Measurements from ENCODE around the gene GALP. TPM values are rescaled to one million over a fixed set of nuclear protein-coding genes. Genes with fewer than 3 reads are reported as not detected.
"Not testable (repeated sequence)": the region's sequence is repeated elsewhere in the genome, so short reads cannot be mapped to it uniquely, and the experiment has no call there.

The GALP gene
- total RNA-seq, 3 donors from 2014 or later = not detected

DNA sequence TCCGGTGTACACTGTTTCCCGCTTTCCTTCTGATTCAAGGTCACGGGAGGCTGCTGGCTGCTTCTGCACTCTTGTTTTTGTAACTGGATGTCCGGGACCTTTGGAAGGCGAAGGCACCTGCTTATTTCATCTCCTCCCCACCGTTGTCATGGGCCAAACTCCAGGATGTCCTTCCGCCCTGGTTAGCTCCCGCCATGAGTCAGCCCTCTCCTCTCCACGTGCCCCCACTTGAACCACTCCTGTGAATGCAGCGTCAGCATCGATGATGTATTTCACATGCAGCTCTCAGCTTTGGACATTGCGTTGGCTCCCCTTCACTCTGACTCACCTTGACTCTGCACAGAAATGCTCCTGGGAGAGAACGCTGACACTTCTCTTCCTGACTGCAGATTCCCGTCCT is 5.5 kb upstream of the GALP start:
- Histone ChIP-seq H3K36me3 (no peaks in the 10 kb centered on the region), H3K4me1 (no peaks in the 10 kb centered on the region), H3K9me3 (no peaks in the 10 kb centered on the region), H3K4me3 (no peak overlapping the region), H3K27me3 (peaks cover 0 to 12% of the 10 kb centered on the region in 2 donors), H3K27ac (no peak overlapping the region)
- intact Hi-C loops (cut with DNase I; ENCODE audit: low total_unique reads) = no loop called here
- no peak for TF ChIP-seq POLR2A (IDR thresholded peaks at IDR 0.05)
- TF ChIP-seq, protein P1, sequence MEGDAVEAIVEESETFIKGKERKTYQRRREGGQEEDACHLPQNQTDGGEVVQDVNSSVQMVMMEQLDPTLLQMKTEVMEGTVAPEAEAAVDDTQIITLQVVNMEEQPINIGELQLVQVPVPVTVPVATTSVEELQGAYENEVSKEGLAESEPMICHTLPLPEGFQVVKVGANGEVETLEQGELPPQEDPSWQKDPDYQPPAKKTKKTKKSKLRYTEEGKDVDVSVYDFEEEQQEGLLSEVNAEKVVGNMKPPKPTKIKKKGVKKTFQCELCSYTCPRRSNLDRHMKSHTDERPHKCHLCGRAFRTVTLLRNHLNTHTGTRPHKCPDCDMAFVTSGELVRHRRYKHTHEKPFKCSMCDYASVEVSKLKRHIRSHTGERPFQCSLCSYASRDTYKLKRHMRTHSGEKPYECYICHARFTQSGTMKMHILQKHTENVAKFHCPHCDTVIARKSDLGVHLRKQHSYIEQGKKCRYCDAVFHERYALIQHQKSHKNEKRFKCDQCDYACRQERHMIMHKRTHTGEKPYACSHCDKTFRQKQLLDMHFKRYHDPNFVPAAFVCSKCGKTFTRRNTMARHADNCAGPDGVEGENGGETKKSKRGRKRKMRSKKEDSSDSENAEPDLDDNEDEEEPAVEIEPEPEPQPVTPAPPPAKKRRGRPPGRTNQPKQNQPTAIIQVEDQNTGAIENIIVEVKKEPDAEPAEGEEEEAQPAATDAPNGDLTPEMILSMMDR (IDR thresholded peaks at IDR 0.05) = no peak
- no peak for TF ChIP-seq POLR2AphosphoS5 (IDR thresholded peaks at IDR 0.05)
- DNase-seq (ENCODE audit: low spot score in 2 of 2) = no peak

DNA sequence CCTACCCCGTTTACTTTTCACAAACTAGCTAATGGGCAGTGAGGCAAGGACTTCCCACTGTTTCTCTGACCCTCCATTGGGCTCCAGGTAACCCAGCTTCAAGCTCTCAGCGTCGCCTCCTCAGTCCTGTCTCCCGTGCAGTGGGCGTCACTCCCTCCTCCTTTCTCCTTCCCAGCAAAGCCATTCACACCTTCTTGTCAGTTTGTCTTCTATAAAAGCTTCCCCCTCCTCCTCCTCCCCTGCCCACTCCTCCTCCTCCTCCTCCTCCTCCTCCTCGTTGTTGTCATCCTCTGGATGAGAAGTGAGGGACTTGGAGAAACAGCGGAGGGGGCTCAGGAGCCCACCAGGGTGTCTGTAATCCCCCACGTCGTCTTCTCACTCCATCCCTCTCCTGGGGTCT is 1.7 kb upstream of the GALP start:
- Histone ChIP-seq H3K4me3 (no peak overlapping the region), H3K27ac (no peak overlapping the region), H3K4me1 (no peaks in the 10 kb centered on the region), H3K9me3 (no peaks in the 10 kb centered on the region), H3K36me3 (no peaks in the 10 kb centered on the region), H3K27me3 (peaks cover 0 to 18% of the 10 kb centered on the region in 2 donors)
- DNase-seq (ENCODE audit: low spot score in 2 of 2) = no peak
- intact Hi-C loops (cut with DNase I; ENCODE audit: low total_unique reads) = no loop called here
- no peak for TF ChIP-seq POLR2A (IDR thresholded peaks at IDR 0.05)
- TF ChIP-seq, protein P1 (IDR thresholded peaks at IDR 0.05) = no peak
- TF ChIP-seq POLR2AphosphoS5 (IDR thresholded peaks at IDR 0.05) = no peak

DNA sequence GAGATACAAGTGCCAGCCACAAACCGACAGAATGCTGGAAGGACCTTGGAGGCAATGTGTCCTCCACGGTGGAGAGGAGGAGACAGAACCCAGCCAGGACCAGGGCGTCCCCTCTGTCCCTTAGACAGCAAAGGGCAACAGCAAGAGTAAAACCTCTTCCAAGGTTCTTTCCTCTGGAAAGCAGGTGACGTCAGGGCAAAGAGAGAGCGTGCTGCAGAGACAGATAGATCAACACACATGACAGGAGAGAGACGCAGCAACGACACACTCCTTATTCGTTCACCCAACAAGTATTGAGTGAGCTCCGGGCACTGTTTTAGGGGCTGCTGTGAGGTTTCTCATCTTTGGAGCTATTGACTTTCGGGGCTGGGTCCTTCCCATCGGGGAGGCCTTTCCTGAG is 1.3 kb upstream of the GALP start:
- Histone ChIP-seq H3K9me3 (no peaks in the 10 kb centered on the region), H3K36me3 (no peaks in the 10 kb centered on the region), H3K4me3 (no peak overlapping the region), H3K27ac (no peak overlapping the region), H3K4me1 (no peaks in the 10 kb centered on the region), H3K27me3 (peaks cover 0 to 18% of the 10 kb centered on the region in 2 donors)
- no peak for DNase-seq (ENCODE audit: low spot score in 2 of 2)
- TF ChIP-seq POLR2A (IDR thresholded peaks at IDR 0.05) (no peak), POLR2AphosphoS5 (IDR thresholded peaks at IDR 0.05) (no peak)
- TF ChIP-seq, protein P1 (IDR thresholded peaks at IDR 0.05) = no peak
- intact Hi-C loops (cut with DNase I; ENCODE audit: low total_unique reads) = no loop called here

DNA sequence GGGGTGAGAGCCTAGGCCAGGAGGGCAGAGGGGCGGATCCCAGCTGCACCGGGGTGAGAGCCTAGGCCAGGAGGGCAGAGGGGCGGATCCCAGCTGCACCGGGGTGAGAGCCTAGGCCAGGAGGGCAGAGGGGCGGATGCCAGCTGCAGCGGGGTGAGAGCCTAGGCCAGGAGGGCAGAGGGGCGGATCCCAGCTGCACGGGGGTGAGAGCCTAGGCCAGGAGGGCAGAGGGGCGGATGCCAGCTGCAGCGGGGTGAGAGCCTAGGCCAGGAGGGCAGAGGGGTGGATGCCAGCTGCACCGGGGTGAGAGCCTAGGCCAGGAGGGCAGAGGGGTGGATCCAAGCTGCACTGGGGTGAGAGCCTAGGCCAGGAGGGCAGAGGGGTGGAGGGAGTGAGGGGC is 502 bp downstream of the GALP start:
- H3K36me3 ChIP-seq; intact Hi-C loops (cut with DNase I; ENCODE audit: low total_unique reads); DNase-seq (ENCODE audit: low spot score in 2 of 2); H3K9me3 ChIP-seq; H3K4me1 ChIP-seq; H3K4me3 ChIP-seq; H3K27ac ChIP-seq: not testable (repeated sequence)
- H3K27me3 ChIP-seq = peaks cover 0 to 18% of the 10 kb centered on the region in 2 donors

DNA sequence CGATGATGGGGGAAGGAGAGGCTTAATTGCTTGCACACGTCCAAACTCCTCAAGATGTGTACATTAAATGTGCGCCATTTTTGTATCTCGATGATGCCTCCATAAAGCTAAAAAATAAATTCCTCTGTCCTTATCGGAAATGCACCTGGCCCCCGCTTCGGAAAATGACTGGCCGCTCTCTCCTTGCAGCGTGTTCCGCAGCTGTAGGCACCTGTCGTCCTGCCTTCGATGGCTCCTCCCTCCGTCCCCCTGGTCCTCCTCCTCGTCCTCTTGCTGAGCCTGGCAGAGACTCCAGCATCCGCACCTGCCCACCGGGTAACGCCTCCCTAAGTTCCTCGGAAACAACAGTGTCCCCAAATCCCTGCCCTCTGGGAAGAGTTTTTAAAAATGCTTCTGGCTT is 1.1 kb downstream of the GALP start:
- Histone ChIP-seq H3K9me3 (no peaks in the 10 kb centered on the region), H3K4me1 (no peaks in the 10 kb centered on the region), H3K4me3 (no peak overlapping the region), H3K36me3 (no peaks in the 10 kb centered on the region), H3K27ac (no peak overlapping the region), H3K27me3 (peaks cover 0 to 18% of the 10 kb centered on the region in 2 donors)
- DNase-seq (ENCODE audit: low spot score in 2 of 2) = no peak
- intact Hi-C loops (cut with DNase I; ENCODE audit: low total_unique reads) = no loop called here
- TF ChIP-seq, protein P1 (IDR thresholded peaks at IDR 0.05) = no peak

DNA sequence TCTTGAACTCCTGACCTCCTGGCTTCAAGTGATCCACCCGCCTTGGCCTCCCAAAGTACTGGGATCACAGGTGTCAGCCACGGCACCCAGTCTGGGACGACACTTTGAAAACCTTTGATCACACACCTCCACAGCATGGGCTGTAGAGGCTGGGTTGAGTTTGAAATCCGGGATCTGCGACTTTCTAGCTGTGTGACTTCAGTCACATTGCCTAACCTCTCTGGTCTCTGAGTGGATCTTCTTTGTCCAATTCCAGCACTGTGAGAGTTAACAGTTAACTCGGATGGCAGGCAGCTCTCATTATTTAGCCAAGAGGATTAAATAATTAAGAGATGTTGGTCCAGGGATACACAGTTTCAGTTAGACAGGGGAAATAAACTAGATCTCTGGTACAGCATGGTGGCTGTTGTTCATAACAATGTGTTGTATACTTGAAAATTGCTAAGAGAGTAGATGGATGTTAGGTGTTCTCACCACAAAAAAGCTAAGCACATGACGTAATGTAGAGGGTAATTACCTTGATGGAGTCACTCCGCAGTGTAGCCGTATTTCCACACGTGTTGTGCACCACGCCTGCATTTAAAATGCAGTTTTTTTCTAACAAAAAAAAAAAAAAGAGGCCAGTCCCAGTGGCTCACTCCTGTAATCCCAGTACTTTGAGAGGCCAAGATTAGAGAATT is 1.9 kb downstream of the GALP start:
- no peak for TF ChIP-seq POLR2AphosphoS5 (IDR thresholded peaks at IDR 0.05)
- TF ChIP-seq, protein P1 (IDR thresholded peaks at IDR 0.05) = no peak
- no peak for TF ChIP-seq POLR2A (IDR thresholded peaks at IDR 0.05)
- Histone ChIP-seq H3K4me3 (no peak overlapping the region), H3K36me3 (no peaks in the 10 kb centered on the region), H3K4me1 (no peaks in the 10 kb centered on the region), H3K27me3 (peaks cover 0 to 18% of the 10 kb centered on the region in 2 donors), H3K27ac (no peak overlapping the region), H3K9me3 (no peaks in the 10 kb centered on the region)
- intact Hi-C loops (cut with DNase I; ENCODE audit: low total_unique reads) = no loop called here
- no peak for DNase-seq (ENCODE audit: low spot score in 2 of 2)
